Fibroblast of mammary gland (primary cell): ENCODE measurements around the gene CORO2B.
"Not testable (repeated sequence)": the region's sequence is repeated elsewhere in the genome, so short reads cannot be mapped to it uniquely, and the experiment has no call there.

Experiments
- DNase-seq: peaks from one replicate; pipeline ENCODE4 v3.0.0-alpha.2; 2010; ENCODE audit warnings: low read depth
- H3K4me3 ChIP-seq: 2 replicates; pipeline ENCODE4 v1.5.1; 2011; ENCODE audit warnings: low read depth, mild to moderate bottlenecking, low read length, moderate library complexity; ENCODE audit not compliant: control insufficient read depth
- CTCF ChIP-seq: conservative IDR thresholded peaks from 2 replicates; pipeline ENCODE4 v1.5.1; 2011; ENCODE audit warnings: low read depth, low read length, inconsistent platforms; ENCODE audit not compliant: control insufficient read depth, insufficient read depth

The CORO2B gene

GRCh38 chr15:68751622-68752021 lies 172.8 kb downstream of the CORO2B start:
- H3K4me3 ChIP-seq: no peak overlapping the region
- DNase-seq: no peak
- no peak for TF ChIP-seq CTCF

- TF ChIP-seq CTCF: no peak
- no peak overlapping the region for H3K4me3 ChIP-seq
- no peak for DNase-seq
These were observed 176.9 kb downstream of the CORO2B start for GRCh38 chr15:68755731-68756130.

GRCh38 chr15:68759982-68760579 lies 181.3 kb downstream of the CORO2B start:
- not testable (repeated sequence) for DNase-seq

GRCh38 chr15:68763063-68763462 lies 184.3 kb downstream of the CORO2B start:
- no peak for DNase-seq
- no peak for TF ChIP-seq CTCF
- no peak overlapping the region for H3K4me3 ChIP-seq

More at GRCh38 chr15:68759982-68760579, 181.3 kb downstream of the CORO2B start:
- not testable (repeated sequence) for H3K4me3 ChIP-seq

GRCh38 chr15:68764090-68764489 lies 185.3 kb downstream of the CORO2B start:
- no peak for DNase-seq
- no peak overlapping the region for H3K4me3 ChIP-seq
- no peak for TF ChIP-seq CTCF

- no peak for TF ChIP-seq CTCF
- no peak overlapping the region for H3K4me3 ChIP-seq
- DNase-seq: no peak
These were observed 187.0 kb downstream of the CORO2B start for GRCh38 chr15:68765602-68766368.

GRCh38 chr15:68767833-68768232 lies 189.0 kb downstream of the CORO2B start:
- no peak for TF ChIP-seq CTCF
- DNase-seq: no peak
- H3K4me3 ChIP-seq: no peak overlapping the region
